Amniotic epithelial cell (primary cell): ENCODE data around the gene NRIP1.

ENCODE experiments used
- DNase-seq: peaks from one replicate; pipeline ENCODE4 v3.0.0-alpha.2; 2010; ENCODE audit warnings: low read depth

Gene NRIP1, protein sequence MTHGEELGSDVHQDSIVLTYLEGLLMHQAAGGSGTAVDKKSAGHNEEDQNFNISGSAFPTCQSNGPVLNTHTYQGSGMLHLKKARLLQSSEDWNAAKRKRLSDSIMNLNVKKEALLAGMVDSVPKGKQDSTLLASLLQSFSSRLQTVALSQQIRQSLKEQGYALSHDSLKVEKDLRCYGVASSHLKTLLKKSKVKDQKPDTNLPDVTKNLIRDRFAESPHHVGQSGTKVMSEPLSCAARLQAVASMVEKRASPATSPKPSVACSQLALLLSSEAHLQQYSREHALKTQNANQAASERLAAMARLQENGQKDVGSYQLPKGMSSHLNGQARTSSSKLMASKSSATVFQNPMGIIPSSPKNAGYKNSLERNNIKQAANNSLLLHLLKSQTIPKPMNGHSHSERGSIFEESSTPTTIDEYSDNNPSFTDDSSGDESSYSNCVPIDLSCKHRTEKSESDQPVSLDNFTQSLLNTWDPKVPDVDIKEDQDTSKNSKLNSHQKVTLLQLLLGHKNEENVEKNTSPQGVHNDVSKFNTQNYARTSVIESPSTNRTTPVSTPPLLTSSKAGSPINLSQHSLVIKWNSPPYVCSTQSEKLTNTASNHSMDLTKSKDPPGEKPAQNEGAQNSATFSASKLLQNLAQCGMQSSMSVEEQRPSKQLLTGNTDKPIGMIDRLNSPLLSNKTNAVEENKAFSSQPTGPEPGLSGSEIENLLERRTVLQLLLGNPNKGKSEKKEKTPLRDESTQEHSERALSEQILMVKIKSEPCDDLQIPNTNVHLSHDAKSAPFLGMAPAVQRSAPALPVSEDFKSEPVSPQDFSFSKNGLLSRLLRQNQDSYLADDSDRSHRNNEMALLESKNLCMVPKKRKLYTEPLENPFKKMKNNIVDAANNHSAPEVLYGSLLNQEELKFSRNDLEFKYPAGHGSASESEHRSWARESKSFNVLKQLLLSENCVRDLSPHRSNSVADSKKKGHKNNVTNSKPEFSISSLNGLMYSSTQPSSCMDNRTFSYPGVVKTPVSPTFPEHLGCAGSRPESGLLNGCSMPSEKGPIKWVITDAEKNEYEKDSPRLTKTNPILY (N-terminal part only)

DNA sequence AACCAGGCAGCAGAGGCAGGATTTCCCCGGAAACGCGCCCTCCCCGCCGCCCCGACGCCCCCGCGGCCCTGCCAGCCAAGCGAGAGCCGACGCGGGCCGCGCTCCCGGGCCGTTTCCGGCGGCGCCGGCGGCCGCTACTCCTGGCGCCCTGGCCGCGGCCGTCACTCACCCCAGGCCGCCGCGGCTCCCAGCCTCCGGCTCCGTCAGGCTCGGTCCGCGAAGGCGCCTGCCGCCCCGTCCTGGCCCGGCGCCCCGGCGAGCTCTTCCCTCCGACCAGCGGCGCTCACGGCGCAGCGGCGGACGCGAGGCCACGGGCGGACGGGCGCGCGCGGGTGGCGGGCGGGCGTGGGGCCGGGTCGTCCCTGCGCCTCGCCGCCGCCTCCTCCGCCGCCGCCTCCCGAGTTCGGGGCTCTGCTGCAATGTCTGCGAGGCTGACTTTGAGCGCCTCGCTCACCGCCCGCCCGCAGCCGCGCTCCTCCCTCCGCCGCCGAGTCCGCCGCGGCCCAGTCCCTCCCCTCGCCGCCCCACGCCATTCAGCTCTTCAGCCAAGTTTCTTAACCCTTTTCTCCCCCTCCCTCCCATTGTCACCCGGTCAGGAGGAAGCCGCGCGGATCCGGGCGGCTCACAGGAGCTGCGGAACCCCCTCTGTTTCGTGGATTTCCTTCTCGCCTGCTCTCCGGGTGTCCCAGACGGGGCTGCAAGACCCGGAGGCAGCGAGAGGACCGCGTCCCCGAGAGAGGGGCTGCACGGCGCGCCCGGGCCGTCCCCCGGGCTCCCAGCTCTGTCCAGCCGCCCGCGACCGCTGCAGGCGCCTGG lies at the start of gene NRIP1:
Gene NRIP1, minus strand, starts transcription at position 425 of the 816 bp plus-strand sequence. CDS start 96,808 bp downstream, outside the sequence.
- DNase-seq, result peak; percentile 89

DNA sequence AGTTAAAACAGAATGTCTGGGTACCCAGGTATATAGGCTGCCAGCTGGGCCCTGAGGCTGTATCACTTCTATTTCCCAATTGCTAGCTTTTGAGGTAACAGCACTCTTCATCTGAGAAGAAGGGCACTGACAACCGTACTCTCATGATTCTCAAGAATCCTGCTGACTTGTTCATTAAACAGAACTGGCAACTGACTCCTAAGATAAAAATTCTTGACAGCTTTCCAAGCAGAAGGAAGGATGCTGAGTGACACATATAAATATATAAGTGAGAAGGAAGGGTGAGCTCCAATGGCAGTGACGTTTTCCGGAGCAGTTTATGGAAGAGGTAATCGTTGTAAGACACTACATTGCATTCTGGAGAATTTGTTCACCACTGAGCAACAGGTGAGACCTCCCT lies 48.1 kb upstream of the NRIP1 start:
- DNase-seq, result no peak

DNA sequence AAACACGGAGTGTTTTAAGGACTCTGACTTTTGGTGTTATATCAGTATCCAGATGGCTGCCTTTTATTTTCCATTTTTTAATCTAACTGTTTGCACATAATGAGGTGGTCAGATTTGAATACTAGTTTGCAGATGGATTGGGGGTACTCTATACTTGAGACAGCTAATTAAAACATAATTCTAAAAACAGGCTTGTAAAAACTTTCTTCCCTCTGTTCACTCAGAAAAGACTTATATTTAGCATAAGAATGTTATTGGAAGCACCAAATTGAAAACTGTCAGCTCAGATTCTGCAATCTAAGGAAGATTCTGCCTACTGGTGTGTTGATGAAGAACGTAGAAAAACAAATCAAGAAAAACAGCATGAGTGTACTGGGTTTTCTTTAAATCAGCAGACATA lies 44.0 kb upstream of the NRIP1 start:
- DNase-seq, result no peak

DNA sequence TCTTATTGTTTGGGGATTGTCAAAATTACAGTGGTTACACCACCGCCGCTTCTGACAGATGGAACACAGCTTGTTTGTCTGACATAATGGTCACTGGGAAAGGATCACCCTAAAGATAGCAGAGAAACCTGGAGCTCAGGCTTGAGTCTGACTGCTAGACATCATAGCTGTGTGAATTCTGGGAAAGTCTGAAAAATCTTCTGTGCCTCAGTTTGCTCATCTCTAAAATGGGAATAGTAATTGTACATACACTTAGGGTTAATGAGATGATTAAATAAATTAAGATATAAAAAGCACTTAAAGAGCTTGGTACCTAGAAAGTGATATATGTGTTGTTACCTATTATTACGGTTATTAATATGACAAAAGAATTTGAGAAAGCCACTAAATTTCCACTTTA lies 39.7 kb upstream of the NRIP1 start:
- DNase-seq, result no peak

DNA sequence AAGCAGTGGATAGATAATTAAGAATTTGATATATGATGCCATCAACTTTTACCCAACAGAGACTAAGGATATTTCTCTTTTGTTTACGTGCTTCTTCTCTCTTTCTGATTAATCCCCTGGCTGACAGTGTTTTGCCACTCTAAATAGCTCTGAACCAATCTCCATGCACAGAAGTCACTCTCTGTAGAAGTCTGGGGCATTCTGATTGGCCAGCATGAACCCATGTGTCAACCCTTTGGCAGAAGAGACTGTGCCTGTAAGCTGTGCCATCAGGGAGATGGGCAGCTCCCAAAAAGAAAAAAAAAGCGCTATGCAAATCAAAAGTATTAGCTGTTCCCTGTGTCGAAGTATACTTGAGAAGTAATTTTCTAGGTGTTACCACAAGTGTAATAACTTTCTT lies 34.1 kb upstream of the NRIP1 start:
- no peak for DNase-seq

DNA sequence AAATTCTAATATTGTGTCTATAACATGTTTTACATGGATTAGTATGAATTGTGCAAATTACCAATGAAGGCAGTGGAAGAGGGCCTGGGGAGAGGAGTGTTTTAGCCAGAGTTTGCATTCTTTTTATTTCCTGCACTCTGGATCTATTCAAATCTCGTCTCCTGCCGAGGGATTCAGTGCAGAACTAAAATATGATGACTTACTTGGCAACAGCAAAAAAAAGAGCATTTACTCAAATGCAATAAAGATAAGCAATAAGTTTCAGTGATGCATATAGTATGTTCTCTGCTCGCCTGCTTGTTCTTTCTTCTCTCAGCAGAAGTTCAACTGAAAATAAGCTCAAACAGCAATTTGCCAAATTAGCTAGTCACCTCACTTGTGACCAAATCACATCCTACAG lies 33.4 kb upstream of the NRIP1 start:
- no peak for DNase-seq

DNA sequence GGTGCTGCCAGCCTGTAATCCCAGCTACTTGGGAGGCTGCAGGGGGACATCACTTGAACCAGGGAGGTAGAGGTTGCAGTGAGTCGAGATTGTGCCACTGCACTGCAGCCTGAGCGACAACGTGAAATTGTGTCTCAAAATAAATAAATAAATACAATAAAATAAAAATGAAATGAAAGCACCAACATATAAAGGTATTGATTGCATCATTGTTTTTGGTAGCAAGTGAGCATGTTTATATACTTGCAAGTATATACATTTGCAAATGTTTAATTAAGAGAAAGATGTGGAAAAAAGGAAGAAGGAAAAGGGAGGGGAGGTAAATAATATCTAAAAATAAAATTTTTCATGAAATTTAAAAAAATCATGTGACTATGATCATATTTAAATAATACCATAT lies 32.8 kb upstream of the NRIP1 start:
- DNase-seq, result no peak

DNA sequence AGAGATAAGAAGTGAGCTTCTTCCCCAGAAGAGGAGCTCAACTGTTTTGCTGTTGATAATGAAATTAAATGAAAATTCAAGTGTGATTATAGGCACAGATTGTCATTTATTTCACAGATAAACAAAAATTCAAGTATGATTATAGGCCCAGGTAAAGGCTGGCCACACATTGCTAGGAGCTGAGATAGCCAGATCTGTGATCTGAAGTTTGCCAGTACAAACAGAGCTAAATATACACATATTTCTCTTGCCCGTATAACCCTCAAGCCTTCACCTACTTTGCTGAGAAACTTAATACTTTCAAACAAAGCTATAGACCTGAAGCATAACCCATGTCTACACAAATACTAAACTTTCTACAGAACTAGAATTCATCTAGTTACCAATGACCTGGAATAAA lies 31.3 kb upstream of the NRIP1 start:
- no peak for DNase-seq

DNA sequence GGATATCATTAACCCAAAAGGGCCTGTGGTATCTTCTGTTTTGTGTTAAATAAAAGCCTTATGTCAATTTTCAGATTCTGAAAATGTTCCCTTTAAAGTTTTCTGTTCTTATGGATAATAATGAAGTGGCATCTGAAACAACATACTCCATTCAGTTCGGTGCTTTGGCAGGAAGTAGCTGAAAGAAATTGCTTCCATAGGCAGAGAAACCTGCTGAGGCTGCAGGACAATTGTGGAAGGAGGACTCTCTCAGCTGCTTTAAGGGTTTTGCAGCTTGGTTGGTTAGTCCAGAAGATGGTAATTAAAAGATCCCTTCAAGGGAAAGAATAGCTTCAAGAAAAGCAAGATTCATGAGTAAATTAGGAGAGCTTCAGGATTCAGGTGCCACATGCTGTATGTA lies 30.5 kb upstream of the NRIP1 start:
- DNase-seq, result no peak

DNA sequence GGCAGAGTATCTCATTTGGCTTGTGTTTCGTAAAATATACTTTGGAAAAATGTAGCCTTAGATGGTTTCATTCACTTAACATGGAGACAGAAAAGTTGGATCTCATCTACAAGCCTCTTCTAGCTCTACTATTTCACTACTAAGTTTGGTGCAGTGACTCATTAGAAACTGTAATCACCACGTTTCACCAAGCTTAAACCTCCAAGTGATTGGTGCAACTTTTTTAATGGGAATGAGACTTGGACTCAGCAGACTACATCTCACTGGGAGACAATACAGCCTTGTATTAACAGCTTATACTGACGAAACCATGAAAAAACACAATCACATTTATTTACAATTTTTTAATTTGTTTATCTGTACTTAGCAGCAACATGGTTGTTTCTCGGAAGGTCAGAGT lies 29.9 kb upstream of the NRIP1 start:
- peak; percentile 21 for DNase-seq

DNA sequence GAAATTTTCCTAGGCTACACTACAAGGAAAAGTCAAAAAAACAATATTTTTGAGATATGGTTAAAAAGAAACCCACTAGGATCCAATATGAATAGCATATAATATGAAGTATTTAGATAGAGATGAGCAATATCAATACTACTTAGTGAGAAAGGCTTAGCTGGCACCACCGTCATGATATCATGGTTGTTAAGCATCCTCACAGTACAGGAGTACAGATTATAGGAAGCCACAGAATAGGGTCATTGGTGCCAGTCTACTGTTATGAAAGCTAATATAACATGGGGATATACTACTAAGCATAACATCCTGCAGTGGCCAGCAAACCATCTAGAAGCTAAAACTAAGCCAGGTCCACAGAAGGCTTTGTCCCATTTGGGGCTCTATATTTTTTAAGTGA lies 28.4 kb upstream of the NRIP1 start:
- DNase-seq, result no peak

DNA sequence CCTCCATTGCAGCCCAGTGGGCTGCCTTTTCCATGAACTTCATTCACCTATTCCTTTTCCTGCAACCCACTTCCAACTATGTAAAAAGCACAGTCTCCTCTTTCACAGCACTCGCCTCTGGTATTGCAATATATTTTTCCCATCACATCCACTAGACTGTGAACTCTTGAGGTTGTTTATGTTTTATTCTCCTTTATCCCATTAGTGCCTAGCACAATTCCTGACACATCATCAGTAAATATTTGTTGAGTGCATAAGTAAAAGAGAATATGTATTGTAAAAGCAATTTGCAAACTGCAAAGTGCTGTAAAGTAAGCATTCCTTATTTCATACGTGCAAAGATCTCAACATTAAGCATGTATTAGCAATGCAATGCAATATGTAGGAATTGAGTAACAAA lies 27.9 kb upstream of the NRIP1 start:
- no peak for DNase-seq

DNA sequence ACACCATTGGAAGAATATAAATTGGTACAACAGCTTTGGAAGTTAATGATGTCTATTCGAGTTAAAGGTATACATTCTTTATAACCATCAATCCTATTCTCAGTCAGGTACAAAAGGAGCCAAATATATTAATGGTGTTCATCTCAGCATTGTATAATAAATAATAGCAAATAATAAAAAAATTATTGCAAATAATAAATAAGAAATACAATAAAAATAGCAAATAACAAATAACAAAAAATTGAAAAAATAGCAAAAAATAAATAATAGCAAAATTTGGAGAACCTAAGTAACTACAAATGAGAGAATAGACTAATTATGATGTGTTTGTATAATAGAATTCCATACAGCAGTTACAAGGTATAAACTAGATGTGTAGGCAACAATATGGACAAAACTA lies 25.6 kb upstream of the NRIP1 start:
- DNase-seq, result no peak

DNA sequence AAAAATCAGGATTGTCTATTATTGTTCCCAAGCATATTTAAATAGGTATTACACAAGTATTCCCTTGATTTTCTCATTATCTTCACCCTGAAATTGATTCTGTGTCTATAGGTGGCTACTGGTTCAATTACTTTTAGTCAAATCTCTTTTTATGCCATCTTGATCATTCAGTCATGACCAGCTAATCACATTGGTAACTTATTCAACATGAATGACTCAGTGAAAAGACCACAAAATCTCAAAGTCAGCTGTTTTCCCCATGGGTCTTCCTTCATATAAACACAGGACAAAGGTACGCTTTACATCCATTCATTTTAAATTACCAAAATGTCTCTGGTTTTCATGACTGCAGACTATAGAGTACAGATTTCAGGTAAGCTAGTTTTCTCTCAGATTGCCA lies 23.7 kb upstream of the NRIP1 start:
- DNase-seq, result no peak

DNA sequence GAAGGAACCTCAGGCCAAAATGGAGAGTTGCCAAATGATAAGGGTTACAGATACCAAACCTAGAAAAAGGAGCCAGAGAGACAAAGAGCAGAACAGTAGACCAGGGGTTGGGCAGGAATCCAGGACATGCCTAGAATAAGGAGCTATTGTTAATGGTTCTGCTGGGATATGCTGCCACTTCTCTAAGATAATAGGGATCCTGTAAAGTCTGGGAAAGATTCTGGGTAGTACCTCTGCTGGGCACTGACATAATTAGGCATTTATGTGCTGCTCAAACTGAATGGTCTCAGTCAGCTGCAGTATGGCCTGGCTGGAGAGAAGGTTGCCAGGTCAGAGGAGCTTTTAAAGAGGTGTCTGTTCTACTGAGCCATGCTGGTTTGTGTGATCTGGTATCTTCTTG lies 19.9 kb upstream of the NRIP1 start:
- DNase-seq, result peak; percentile 46

DNA sequence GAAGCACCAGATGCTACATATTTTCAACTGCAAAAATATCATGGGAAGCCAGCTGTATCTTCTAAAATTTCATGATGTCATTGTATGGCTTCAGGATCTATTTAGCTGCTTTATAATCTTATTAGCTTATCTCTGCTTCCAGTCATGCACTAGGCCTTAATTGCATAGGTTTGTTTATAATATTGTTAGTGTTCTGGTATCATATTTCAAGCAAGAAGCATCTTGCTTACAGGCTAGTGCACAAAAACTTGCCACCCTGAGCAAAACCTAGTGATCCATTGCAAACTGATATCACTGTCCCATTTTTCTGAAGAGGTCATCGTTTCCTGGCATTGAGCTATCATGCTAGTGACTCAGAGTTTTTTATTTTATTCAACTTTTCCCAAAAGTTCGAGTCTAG lies 15.7 kb upstream of the NRIP1 start:
- no peak for DNase-seq

DNA sequence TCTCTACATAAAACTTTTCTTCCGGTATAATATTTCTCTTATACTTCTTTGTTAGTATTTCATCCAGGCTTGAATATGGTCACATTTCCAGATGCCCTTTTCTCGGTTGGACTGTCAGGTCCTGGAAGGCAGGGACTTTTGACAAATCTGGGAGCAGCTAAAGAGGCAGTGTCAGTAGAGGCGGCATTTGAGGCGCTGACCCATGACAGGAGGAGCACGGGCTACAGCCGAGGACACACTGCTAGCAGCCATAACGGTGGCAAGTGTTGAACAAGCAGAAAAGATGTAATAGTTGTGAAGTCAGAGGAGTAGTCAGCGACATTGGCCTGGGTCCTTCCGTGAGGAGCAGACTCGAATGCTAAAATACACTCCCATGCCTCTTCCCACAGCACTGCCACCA lies 14.5 kb upstream of the NRIP1 start:
- DNase-seq, result no peak

DNA sequence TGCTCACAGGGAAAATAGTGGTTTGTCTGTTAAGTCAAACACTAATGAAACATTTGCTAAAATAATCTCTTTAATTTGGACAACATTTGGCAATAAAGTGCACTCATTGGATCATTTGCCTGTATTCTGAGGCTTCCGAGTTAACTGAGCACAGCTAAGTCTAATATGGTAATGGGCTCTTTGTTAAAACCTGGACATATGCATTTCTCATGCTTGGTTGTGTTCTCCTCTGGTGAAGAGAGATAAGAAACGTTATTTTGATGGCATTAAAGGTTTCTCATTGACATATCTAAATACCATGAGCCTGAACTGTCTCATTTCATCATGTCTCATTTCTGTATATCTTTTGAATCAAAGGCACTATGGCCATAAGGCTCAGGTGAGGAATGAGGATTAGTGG lies 13.4 kb upstream of the NRIP1 start:
- DNase-seq, result no peak

DNA sequence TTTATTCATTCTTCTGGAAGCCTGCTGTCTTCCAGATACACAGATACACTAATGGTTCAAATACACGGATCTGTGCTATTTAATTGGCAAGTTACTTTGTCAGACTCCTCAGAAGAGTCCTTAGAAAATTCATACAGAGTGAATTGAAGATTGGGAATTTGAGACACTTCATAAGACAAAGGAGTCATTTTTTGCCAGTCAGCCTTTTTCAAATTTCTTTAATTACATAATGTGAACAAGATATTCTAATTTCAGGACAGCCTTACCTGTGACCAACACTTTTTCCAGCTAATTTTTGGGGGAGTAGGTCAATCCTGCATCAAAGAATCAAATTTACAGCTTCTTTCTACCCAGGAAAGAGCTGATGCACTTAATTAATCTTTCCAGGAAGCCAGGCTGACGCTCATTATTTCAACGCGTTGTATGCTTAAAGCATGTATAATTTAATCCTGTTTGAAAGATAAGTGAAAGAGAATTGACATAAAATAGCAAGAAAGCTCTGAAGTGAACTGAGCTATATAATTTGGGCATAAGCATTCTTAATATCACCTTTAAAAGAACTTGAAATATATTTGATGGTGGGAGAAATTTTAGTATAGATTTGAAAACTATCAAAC lies 12.8 kb upstream of the NRIP1 start:
- no peak for DNase-seq

DNA sequence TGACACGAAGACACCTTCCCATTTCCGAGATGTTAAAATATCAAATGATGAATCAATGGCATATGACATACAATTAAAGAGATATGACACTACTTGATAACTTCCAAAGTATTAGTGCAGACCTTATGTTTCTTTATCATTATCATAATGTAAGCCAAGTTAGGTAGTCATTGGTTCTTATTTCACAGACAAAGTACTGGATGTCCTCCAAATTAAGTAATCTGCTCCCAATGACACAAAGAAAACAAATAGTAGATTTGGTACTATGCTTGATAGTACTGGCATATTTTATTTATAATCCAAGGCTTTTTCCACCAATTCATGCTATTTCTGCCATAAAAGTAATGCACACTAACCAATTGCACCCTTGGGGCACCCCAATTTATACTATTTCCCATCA lies 11.9 kb upstream of the NRIP1 start:
- DNase-seq, result no peak

DNA sequence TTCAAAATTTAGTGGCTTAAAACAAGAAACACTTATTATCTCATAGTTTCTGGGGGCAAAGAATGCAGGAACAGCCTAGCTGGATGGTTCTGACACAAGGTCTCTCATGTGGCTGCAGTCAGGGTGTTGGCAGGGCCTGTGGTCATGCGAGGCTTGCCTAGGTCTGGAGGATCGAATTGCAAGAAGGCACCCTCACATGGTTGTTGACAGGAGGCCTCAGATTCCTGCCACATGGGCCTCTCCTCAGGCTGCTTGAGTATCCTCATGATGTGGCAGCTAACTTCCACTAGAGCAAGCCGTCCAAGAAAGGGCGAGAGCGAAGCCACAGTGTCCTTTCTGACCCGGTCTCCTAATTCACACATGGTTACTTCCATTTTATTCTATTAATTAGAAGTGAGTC lies 6.2 kb upstream of the NRIP1 start:
- DNase-seq, result no peak

DNA sequence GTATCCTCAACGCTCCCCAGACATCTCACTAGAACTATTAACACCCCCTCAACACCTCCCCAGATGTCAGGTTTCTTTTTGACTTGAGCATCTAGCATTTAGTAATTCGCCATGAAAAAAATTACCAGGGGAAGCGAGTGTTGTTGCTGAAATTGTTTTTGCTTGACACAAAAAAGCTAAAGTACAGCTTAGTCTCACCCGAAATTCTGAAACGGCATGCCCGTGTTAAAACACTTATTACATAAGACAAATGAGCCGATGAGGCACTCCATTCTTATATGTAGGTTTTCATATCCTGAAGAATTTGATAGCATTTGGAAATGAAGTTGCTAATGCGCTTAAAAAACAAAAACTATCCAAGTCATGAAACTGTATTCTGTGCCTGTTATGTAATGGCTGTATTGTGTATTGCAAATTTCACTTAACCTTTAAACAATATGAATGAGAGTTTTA lies 1.3 kb upstream of the NRIP1 start:
- no peak for DNase-seq
